SU-DHL-6 (cell line): ENCODE measurements around the gene ZSCAN1.
A peak's percentile ranks its signal among the peaks of the same experiment; 100 is the strongest.

Experiments
- H2AFZ ChIP-seq: fragments of 200-600 bp; sonication (generic); 2 replicates; pipeline ENCODE4 v1.6.1; 2014; ENCODE audit warnings: low read depth, mild to moderate bottlenecking, moderate library complexity, mixed read lengths, antibody characterized with exemption, low read length; ENCODE audit not compliant: severe bottlenecking
- H3F3A ChIP-seq: fragments of 200-600 bp; shearing (Covaris generic); 2 replicates; pipeline ENCODE4 v1.6.0; 2016; ENCODE audit warnings: antibody characterized with exemption, mild to moderate bottlenecking; ENCODE audit not compliant: insufficient read depth
- H3K27ac ChIP-seq: fragments of 200-600 bp; sonication (generic); 2 replicates; pipeline ENCODE4 v1.5.1; 2016; ENCODE audit warnings: low read depth, mild to moderate bottlenecking, low read length, moderate library complexity, mixed read lengths
- H3K27me3 ChIP-seq: fragments of 200-600 bp; sonication (generic), shearing (Covaris generic); 2 replicates; pipeline ENCODE4 v1.6.0; 2014; ENCODE audit warnings: mild to moderate bottlenecking, low read length
- H3K36me3 ChIP-seq: fragments of 200-600 bp; sonication (generic); 2 replicates; pipeline ENCODE4 v1.6.1; 2014; ENCODE audit warnings: mild to moderate bottlenecking, low read length, mixed read lengths
- H3K4me2 ChIP-seq: fragments of 300-600, 200-600 bp; shearing (Covaris generic), sonication (generic); 2 replicates; pipeline ENCODE4 v1.6.0; 2014; ENCODE audit warnings: low read length, low read depth, mild to moderate bottlenecking; ENCODE audit not compliant: poor library complexity, severe bottlenecking
- H3K4me3 ChIP-seq: fragments of 200-600 bp; sonication (generic); 2 replicates; pipeline ENCODE4 v1.5.1; 2014; ENCODE audit warnings: antibody characterized with exemption, low read length, mild to moderate bottlenecking, mixed read lengths; ENCODE audit not compliant: insufficient read depth, poor library complexity, severe bottlenecking
- H3K79me2 ChIP-seq: fragments of 200-600 bp; sonication (generic); 2 replicates; pipeline ENCODE4 v1.6.1; 2014; ENCODE audit warnings: mild to moderate bottlenecking, low read length, moderate library complexity; ENCODE audit not compliant: insufficient read depth
- H3K9ac ChIP-seq: fragments of 200-600 bp; sonication (generic); 2 replicates; pipeline ENCODE4 v1.7.0; 2014; ENCODE audit warnings: mild to moderate bottlenecking, low read length
- H3K9me2 ChIP-seq: fragments of 200-600 bp; sonication (generic); replicated peaks from 2 replicates; pipeline ENCODE4 v1.6.1; 2014; ENCODE audit warnings: low read length; ENCODE audit not compliant: insufficient read depth
- H3K9me3 ChIP-seq: fragments of 200-600 bp; sonication (generic); 2 replicates; pipeline ENCODE4 v1.6.1; 2014; ENCODE audit warnings: low read length, mixed read lengths; ENCODE audit not compliant: insufficient read depth
- H4K20me1 ChIP-seq: fragments of 200-600 bp; sonication (generic); 2 replicates; pipeline ENCODE4 v1.6.1; 2014; ENCODE audit warnings: low read depth, mild to moderate bottlenecking, antibody characterized with exemption, low read length, moderate library complexity, mixed read lengths
- EZH2phosphoT487 ChIP-seq: fragments of 200-600 bp; sonication (generic), shearing (Covaris generic); conservative IDR thresholded peaks from 2 replicates; pipeline ENCODE4 v1.6.1; 2018; ENCODE audit warnings: mild to moderate bottlenecking, antibody characterized with exemption, low read length, moderate library complexity, mixed read lengths
- TF ChIP-seq, protein P1 (sequence below): fragments of 200-600 bp; sonication (generic); IDR thresholded peaks from one replicate; pipeline ENCODE4 v1.5.1; 2017; ENCODE audit warnings: antibody characterized with exemption, mild to moderate bottlenecking, low read length, moderate library complexity; ENCODE audit not compliant: insufficient read depth, poor library complexity, severe bottlenecking

ZSCAN1 gene

GRCh38 chr19:58022283-58022660 is 11.6 kb upstream of the ZSCAN1 start:
- Histone ChIP-seq H3K4me3 (no peak overlapping the region), H2AFZ (peak overlapping the region; percentile 46), H3K9me3 (no peaks in the 10 kb centered on the region), H3K9ac (no peak overlapping the region), H4K20me1 (no peaks in the 10 kb centered on the region), H3K4me2 (no peak overlapping the region), H3K79me2 (no peaks in the 10 kb centered on the region), H3F3A (no peaks in the 10 kb centered on the region), H3K27me3 (no peaks in the 10 kb centered on the region), H3K36me3 (no peaks in the 10 kb centered on the region), H3K9me2 (no peaks in the 10 kb centered on the region), H3K27ac (no peak overlapping the region)
- TF ChIP-seq EZH2phosphoT487: no peak
- TF ChIP-seq, protein P1, sequence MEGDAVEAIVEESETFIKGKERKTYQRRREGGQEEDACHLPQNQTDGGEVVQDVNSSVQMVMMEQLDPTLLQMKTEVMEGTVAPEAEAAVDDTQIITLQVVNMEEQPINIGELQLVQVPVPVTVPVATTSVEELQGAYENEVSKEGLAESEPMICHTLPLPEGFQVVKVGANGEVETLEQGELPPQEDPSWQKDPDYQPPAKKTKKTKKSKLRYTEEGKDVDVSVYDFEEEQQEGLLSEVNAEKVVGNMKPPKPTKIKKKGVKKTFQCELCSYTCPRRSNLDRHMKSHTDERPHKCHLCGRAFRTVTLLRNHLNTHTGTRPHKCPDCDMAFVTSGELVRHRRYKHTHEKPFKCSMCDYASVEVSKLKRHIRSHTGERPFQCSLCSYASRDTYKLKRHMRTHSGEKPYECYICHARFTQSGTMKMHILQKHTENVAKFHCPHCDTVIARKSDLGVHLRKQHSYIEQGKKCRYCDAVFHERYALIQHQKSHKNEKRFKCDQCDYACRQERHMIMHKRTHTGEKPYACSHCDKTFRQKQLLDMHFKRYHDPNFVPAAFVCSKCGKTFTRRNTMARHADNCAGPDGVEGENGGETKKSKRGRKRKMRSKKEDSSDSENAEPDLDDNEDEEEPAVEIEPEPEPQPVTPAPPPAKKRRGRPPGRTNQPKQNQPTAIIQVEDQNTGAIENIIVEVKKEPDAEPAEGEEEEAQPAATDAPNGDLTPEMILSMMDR: no peak

DNA sequence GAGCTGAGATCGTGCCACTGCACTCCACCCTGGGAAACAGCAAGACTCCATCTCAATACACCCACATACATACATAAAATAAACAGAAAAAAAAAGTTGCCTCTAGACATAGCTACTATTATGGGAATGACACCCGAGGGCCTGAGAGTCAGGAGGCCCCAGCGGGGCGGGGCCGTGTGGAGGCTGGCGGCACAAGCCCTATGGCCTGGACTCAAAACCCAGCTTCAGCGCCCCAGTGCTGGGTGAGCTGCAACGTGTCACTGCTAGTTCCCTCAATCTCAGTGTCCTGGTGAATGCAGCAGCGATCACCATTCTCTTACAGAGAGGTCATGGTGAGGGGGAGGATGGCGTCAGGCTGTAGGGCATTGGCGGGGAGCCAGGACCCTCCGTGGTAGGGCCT is 9.2 kb upstream of the ZSCAN1 start:
- no peaks in the 10 kb centered on the region for H3K27me3 ChIP-seq
- H3K9ac ChIP-seq: no peak overlapping the region
- TF ChIP-seq, protein P1: no peak
- no peak for TF ChIP-seq EZH2phosphoT487
- H3K9me2 ChIP-seq: no peaks in the 10 kb centered on the region
- no peaks in the 10 kb centered on the region for H3K36me3 ChIP-seq
- no peak overlapping the region for H2AFZ ChIP-seq
- no peaks in the 10 kb centered on the region for H3F3A ChIP-seq
- H4K20me1 ChIP-seq: no peaks in the 10 kb centered on the region
- no peak overlapping the region for H3K4me2 ChIP-seq
- H3K4me3 ChIP-seq: no peak overlapping the region
- no peaks in the 10 kb centered on the region for H3K9me3 ChIP-seq
- H3K27ac ChIP-seq: no peak overlapping the region
- no peaks in the 10 kb centered on the region for H3K79me2 ChIP-seq

GRCh38 chr19:58034477-58034793 is 610 bp downstream of the ZSCAN1 start:
- H3K9me3 ChIP-seq: no peaks in the 10 kb centered on the region
- no peaks in the 10 kb centered on the region for H3K36me3 ChIP-seq
- no peaks in the 10 kb centered on the region for H4K20me1 ChIP-seq
- no peak overlapping the region for H3K27ac ChIP-seq
- TF ChIP-seq, protein P1: no peak
- TF ChIP-seq EZH2phosphoT487: no peak
- no peaks in the 10 kb centered on the region for H3K27me3 ChIP-seq
- H3K4me3 ChIP-seq: no peak overlapping the region
- H3K79me2 ChIP-seq: no peaks in the 10 kb centered on the region
- no peak overlapping the region for H3K4me2 ChIP-seq
- no peaks in the 10 kb centered on the region for H3F3A ChIP-seq
- H3K9ac ChIP-seq: no peak overlapping the region
- H2AFZ ChIP-seq: no peak overlapping the region
- H3K9me2 ChIP-seq: no peaks in the 10 kb centered on the region

GRCh38 chr19:58035863-58036262 is 2.0 kb downstream of the ZSCAN1 start:
- Histone ChIP-seq H3K36me3 (no peaks in the 10 kb centered on the region), H3K9me2 (no peaks in the 10 kb centered on the region), H4K20me1 (no peaks in the 10 kb centered on the region), H2AFZ (no peak overlapping the region), H3K27me3 (no peaks in the 10 kb centered on the region), H3K9me3 (no peaks in the 10 kb centered on the region), H3K4me3 (no peak overlapping the region), H3K9ac (no peak overlapping the region), H3K79me2 (no peaks in the 10 kb centered on the region), H3F3A (no peaks in the 10 kb centered on the region), H3K27ac (no peak overlapping the region), H3K4me2 (no peak overlapping the region)
- no peak for TF ChIP-seq EZH2phosphoT487
- TF ChIP-seq, protein P1: no peak
